ENCODE results near the gene CC2D1A.

GRCh38 chr19:13932149-13932637 is 26.2 kb downstream of the CC2D1A start:
- TF ChIP-seq YY1 (IDR thresholded peaks at IDR 0.05; ENCODE audit: low read depth) (no peak), EP300 (IDR thresholded peaks at IDR 0.05; ENCODE audit: borderline replicate concordance) (no peak), NFIC (IDR thresholded peaks at IDR 0.05) (no peak), CREB1 (IDR thresholded peaks at IDR 0.05; ENCODE audit: low read depth) (no peak), TCF12 (IDR thresholded peaks at IDR 0.05; ENCODE audit: low read depth) (no peak), MAX (IDR thresholded peaks at IDR 0.05) (no peak), FOXM1 (IDR thresholded peaks at IDR 0.05; ENCODE audit: borderline replicate concordance, low read depth) (no peak), REST (IDR thresholded peaks at IDR 0.05; ENCODE audit: low read depth) (no peak), RAD21 (IDR thresholded peaks at IDR 0.05; ENCODE audit: low read depth) (no peak), USF1 (IDR thresholded peaks at IDR 0.05) (no peak), TAF1 (IDR thresholded peaks at IDR 0.05; ENCODE audit: low read depth) (no peak)

Data from Ishikawa (cell line).